ENCODE results near the gene SH2D4B.

Gene SH2D4B

DNA sequence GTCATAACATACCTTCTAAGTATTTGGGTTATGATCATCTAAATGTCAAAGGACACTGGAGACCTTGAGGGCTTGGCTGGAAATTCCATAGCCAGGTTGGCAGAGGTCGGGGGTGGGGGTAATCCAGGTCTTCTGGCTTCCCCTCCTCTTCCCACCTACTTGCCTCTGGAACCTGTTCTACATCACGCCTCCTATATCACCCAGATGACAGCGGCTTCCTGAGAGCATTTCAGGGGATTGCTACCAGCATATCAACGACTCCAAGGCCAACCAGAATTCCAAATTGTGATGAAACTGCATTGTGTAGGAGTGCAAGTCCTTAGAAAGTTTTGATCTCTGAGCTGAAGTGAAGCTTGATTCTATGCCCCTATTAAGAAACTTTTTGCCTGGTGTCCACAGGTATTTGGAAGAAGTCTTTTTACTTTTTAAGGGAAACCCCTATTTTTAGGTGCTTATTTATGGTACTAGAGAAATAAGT lies 95.7 kb downstream of the SH2D4B start:
- DNase-seq (ENCODE audit: low read depth, low spot score) = no peak

DNA sequence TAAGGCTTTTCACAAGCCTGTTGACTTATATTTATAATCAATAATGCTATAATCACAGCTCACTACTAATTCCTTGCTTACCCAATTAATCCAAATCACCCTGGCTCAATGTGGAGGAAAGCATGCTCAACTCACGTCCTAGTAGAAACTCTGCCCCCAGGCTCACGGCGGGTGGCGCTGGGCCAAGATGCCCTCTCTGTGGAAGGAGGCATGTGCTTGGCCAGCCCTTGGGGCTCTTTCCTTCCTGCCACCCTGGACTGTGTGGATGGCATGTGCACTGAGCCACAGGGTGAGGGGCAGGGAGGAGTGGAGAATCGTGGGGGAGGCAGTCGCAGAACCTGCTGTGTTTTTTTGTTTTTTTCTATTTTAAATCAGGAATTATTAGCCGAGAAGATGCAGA lies 96.2 kb downstream of the SH2D4B start:
- DNase-seq (ENCODE audit: low read depth, low spot score) = no peak

DNA sequence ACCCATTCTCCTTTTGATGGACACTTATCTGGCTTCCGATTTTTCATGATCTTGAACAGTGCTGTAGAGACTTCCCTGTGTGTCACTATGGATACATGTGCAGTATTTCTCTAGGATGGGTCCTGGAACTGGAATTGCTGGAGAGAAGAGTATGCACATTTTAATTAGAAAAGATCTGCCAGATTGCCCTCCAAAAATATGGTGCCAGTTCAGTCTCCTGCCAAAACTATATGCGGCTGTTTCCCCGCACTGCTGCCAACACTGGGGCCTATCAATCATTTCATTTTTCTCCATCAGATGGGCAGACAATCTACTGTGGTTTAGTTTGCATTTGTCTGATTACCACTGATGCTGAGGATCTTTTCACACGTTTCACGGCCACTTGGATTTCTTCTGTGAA lies 105.0 kb downstream of the SH2D4B start:
- no peak for DNase-seq (ENCODE audit: low read depth, low spot score)

DNA sequence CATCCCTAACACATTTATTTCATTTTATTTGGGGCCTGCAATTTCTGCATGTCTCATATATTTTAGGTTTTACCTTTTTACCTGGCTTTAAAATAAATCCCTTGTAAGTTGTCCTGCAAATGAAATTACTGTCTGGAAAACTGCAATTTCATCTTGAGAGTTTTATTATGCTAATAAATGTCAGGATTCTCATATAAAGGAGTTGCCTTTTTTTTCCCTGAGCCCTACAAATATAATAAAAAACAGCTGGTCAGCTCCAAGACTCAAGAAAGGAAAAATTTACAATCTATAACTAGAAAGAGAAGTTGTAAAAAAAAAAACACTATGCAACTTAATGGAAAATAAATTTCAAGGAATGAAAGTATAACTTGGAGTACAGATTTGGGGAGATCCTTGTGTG lies 108.7 kb downstream of the SH2D4B start:
- no peak for DNase-seq (ENCODE audit: low read depth, low spot score)

DNA sequence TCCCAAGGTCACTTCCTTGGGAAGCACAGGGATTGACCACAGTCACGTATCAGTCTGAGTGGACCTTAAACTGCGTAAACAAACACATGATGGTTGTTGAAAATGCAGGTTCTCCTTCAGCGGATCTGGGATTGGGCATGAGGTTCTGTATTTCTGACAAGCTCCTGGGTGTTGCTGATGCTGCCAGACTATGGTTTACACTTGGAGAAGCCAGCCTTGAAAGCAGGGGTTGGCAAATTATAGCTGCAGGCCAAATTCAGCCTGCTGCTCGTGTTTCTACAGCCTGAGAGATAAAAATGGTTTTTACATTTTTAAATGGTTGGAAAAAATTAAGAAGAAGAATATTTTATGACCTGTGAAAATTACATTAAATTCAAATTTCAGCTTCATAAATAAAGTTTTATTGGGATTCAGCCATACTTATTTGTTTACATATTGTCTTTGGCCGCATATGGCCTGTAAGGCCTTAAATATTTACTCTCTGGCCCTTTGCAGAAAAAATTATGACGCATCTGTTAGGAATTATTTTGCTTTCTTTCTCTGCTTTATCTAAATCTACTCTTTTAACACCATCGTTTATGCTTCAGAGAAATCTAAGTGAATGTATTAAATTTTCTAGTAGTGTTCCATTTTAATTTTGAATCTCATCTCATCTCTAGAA lies 109.6 kb downstream of the SH2D4B start:
- no peak for DNase-seq (ENCODE audit: low read depth, low spot score)

DNA sequence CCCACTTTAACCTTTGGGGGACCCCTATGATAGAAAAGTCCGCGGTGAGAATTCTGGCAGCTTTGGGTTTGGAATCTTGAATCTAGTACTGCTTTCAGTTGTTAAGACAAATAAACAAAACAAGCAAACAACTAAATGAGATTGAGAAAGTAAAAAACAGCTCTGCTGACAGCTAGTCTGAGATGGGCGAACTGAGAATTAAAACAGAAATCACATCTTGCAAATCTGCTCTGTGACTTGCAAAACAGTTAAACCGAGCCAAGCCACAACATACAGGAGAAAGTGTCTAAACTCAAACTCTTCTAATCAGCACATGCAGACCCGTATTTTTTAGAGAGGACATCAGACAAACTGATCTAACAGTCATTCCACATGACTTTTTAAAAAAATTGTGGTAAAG lies 110.4 kb downstream of the SH2D4B start:
- no peak for DNase-seq (ENCODE audit: low read depth, low spot score)

DNA sequence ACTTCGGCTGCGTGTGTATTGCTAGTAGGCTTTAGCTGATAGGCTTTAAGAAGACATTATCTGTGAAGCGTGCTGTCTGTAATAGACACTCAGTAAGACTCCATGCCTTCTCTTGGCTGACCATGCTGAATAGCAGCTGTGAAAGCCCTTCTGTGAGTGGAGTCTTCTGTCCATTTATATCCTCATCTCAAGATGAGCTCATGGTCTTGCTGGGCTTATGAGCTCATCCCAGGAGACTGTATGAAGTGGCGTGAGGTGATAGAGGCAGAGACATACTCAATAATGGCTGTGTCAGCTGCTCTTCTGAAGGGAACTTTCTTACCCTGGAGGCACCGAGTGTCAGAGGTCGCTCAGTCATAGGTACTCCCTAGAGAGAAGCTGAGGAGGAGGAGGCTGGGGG lies 111.5 kb downstream of the SH2D4B start:
- DNase-seq (ENCODE audit: low read depth, low spot score) = no peak

DNA sequence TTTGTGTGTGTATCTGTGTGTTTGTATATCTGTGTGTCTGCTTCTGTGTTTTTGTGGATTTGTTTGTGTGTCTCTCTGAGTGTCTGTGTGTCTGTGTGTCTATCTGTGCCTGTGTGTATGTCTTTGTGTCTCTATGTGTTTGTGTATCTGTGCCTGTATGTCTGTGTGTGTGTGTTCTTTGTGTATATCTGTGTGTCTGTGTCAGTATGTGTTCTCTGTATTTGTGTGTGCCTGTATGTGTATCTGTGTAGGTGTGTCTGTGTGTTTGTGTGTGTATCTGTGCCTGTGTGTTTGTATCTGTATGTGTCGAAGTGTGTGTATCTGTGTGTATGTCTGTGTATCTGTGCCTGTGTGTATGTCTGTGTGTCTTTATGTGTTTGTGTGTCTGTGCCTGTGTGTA lies 118.2 kb downstream of the SH2D4B start:
- DNase-seq (ENCODE audit: low read depth, low spot score) = no peak

DNA sequence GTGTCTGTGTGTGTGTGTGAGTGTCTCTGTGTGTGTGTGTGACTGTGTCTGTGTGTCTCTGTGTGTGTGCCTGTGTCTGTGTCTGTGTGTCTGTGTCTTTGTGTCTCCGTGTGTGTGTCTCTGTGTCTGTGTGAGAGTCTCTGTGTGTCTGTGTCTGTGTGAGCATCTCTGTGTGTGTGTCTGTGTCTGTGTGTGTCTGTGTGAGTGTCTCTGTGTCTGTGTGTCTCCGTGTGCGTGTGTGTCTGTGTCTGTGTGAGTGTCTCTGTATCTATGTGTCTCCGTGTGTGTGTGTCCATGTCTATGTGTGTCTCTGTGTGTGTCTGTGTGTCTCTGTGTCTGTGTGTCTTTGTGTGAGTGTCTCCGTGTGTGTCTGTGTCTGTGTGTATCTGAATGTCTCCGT lies 120.4 kb downstream of the SH2D4B start:
- no peak for DNase-seq (ENCODE audit: low read depth, low spot score)

DNA sequence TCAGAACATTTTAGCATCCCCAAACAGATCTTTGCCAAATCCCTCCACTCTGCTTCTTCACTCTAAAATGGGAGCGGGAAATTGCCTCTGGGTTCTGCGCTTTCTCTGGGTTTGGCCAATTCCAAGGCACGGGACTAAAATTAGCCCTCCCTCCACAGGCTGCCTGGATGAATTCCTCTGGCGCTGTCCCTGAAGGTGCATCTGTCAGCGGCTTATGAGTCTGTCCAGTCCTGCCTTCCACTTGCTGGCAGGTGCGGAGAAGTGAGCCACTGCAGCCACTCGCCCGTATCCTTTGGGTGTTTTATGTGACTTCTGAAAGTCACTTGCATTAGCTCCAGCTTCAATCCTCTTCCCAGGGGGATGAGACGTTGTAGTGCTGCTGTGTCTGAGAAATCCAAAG lies 121.6 kb downstream of the SH2D4B start:
- no peak for DNase-seq (ENCODE audit: low read depth, low spot score)

DNA sequence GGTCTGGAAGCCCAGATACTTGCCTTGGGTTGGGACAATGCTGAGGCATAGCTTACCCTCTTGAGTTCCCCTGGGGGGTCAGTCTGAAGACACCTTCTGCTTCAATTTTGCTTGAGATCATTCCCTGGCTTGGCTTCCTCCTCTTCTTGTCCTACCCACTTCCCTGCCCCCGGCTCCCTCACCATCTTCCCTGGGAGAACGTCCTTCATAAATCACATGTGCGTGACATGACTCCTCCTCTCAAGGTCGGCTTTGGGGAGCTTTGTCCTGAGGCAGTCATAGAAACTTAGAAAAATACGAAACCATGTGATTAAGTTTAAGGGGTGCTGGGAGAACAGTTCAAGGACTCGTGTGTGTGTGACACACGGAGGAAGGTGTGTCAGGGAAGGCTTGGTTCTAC lies 122.6 kb downstream of the SH2D4B start:
- no peak for DNase-seq (ENCODE audit: low read depth, low spot score)

DNA sequence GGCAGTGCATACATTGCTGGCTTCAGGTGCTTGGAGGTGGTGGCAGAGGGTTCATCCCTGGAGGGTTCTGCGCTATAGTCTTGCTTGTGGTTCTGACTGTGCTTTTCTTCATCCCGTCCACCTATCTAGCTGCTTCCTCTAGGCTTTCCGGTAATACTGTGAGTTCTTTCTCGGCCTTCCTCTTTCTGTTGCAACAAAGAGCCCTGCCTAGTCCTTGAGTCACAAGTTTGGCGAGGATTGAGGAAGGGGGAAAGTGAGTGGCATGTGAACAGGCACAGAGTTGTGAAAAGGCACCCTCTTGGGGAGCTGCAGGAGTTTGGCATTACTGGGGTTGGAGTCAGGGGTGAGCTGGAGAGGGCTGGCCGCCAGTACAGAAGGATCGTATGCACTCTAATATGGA lies 123.0 kb downstream of the SH2D4B start:
- no peak for DNase-seq (ENCODE audit: low read depth, low spot score)

DNA sequence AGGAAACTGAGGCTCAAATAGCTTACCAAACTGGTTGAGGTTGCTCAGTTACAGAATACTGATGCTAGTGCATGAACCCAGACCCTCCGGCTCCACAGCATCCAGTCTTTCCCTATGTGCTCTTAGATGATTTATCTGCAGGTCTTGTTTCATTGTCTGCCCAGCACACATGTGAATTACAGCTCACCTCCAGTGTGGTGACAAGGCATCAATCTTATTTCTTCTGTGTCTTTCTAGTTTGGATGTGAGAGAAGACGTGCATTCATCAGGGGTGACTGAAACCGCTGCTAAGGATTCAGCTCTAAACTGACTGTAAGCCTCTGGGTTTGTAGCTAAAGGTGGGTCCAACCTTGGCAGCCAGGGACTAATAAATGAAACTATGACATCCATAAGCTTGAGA lies 123.8 kb downstream of the SH2D4B start:
- no peak for DNase-seq (ENCODE audit: low read depth, low spot score)

DNA sequence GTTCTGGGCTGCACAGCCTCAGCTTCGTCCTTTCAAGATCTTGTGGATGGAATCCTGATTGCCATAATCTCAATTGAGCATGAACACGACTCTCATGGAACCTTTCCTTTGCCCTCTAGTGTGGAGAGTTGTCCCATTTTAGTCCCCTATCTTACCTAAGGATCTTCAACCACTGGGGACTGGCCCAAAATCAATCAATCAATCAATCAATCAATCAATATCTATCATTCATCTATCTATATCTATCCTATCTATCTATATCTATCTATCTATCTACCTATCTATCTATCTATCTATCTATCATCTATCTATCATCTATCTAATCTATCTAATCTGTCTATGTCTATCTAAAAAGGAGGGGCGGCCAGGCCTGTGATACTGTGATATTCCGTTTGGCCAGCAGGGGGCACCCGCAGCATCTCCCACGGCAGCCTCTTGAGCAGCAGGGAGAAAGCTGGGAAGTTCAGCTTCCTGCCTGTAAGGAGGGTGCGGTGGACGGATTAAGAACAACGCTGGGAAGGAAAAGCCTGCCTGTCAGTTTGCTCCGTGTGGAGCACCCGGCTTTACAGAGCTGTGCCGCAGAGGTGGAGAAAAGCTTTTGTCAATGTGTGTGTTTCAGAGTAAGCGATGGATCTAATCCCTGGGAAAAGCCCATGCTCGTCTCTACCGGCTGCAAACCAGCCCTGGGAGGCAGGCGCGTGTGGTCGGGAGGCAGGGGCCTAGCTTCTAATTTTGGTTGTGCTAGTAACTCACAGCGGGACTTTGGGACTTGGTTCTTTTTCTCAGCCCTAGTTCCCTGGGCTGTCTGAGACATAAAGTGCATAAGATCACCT lies 124.9 kb downstream of the SH2D4B start:
- DNase-seq (ENCODE audit: low read depth, low spot score) = peak; percentile 52

DNA sequence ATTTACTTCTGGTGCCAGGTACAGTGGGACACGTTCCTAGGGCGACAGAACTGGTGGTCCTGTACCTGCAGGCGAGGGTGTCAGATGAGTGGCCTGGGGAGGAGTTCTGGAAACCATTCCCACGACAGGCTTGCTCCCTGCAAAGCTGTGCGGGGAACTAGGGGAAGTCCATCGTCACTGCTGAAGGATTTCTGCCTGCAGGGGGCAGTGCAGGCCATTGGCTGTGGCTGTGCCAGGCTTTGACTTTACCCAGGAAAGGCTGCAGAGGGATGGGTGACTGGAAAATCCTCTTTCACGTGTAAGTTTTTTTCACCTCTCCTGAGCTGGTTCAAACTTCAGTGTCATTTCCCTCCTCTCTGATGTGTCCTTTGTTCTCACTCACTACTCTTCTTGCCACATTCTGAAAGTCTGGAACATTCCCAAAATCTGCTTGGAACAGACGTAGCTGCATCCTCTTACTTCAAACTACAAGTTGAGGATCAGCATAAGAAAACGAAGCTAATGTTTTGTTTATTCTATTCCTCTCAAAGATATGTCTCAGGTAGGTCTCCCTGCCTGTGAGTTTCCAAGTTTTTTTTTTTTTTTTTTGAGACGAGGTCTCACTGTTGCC lies 126.5 kb downstream of the SH2D4B start:
- DNase-seq (ENCODE audit: low read depth, low spot score) = peak; percentile 17

DNA sequence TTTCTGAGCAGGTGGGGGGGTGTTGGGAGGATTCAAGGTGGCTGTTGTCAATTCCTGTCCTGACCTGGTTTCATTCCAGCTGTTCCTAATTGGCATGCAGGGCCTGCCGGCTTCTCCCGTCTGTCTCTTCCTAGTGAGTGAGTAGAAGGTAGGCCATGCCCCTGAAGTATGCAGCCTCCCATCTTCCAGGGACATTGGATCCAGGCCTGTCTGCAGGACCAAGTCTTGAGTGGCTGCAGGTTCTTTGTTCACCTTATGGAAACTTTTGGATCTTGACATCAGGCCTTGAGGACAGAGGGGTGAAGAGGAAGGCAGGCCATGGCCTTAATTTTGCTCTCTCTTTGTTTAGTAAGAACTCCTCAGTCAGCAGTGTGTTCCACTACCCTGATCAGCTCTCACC lies 131.8 kb downstream of the SH2D4B start:
- DNase-seq (ENCODE audit: low read depth, low spot score) = no peak

DNA sequence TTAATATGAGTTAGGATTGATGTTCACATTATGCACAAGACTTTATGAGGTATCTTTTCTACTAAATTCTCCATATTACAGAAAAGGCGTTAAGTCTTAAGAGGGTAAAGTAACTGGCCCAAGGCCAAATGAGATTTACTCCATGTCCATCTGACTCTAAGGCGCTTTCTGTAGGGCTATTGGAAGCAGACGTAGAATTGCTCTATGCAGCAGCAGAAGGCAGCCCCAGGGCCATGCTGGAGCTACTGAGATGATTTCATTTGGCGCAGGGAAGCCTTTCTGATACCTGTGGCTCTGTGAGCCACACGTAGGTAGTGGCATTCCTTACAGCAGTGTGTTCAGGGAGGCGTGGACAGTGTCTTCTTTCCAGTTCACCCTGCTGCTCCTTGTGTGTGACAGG lies 133.1 kb downstream of the SH2D4B start:
- no peak for DNase-seq (ENCODE audit: low read depth, low spot score)

DNA sequence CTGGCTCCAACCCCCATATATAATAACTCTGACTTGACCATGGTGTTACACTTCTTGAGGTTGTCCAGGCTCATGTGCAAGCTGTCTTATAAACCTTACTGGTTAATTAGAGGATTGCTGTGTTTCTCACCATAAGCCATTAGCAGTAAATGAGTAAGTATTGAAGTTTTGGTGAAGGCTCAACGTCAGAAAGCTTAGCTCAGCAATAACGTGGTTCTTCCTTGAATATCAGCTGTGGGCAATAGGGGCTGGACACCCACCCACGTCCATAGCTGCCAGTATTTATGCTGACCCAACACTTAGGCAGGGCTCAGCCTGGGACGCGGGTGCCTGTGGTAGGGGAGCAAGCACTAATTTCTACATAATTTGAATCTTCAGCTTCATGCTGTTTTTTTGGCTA lies 134.1 kb downstream of the SH2D4B start:
- DNase-seq (ENCODE audit: low read depth, low spot score) = no peak

DNA sequence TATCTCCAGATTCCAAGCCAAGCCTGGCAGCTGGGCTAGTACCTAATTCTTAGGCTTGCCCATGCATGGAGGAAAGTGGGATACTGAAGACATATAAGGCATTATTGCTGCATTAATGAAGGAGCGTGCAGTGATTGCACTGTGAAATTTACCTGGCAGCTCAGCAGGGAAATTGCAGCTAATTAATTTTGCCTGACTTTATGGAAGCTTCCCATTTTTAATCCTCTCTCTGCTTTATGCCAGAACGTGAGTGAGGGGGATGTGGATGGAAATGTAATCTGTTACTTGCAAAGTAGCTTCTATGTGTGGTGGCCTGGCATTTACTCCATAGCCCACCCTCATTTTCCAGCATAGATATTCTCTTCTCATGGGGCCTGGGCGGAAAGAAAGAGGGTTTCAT lies 134.9 kb downstream of the SH2D4B start:
- no peak for DNase-seq (ENCODE audit: low read depth, low spot score)

DNA sequence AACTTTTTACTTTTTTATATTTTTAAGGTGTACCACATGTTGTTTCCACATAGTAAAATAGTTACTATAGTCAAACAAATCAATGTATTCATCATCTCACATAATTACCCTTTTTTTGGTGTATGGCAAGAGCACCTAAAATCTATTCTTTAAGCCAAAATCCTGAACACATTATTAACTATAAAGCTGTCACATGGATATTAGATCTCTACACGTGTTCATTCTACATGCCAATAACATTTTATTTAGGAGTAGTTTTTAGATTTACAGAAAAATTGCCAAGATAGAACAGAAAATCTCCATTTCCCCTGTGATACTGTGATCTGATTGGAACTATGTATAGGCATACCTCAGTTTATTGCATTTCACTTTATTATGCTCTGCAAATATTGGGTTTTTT lies 137.1 kb downstream of the SH2D4B start:
- DNase-seq (ENCODE audit: low read depth, low spot score) = no peak

DNA sequence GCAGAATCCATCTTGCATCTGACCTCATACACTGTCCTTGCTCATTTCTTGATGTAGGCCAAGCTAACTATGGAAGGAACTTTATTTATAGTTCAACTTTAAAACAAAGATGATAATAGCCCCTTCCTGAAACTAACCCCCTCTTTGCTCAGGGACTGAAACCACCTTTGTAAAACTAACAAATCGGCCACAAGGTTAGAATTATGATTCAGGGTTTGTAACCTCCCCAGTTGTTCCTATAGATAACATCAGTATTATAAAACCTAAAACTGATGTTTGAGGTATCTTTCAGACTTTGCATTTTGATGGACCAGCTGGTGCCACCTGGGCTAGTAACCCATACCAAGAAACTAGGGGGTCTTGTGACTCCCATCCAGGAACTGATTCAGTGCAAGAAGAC lies 143.4 kb downstream of the SH2D4B start:
- no peak for DNase-seq (ENCODE audit: low read depth, low spot score)

DNA sequence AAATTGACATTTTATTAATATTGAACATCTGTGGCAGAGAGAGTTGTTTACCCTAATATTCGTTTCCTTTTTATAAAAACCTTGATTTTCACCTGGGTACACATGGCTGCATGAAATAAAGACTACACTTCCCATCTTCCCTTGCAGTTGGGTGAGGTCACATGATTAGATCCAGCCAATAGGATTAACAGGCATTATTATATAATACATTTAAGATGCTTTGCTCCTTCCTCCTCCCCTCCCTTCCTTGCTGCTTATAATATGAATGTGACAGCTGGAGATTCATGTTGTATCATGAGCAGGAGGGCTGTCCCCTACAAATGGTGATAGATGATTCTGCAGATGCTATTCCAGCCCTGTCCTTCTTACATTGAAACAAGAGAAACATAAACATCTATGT lies 146.6 kb downstream of the SH2D4B start:
- DNase-seq (ENCODE audit: low read depth, low spot score) = no peak

DNA sequence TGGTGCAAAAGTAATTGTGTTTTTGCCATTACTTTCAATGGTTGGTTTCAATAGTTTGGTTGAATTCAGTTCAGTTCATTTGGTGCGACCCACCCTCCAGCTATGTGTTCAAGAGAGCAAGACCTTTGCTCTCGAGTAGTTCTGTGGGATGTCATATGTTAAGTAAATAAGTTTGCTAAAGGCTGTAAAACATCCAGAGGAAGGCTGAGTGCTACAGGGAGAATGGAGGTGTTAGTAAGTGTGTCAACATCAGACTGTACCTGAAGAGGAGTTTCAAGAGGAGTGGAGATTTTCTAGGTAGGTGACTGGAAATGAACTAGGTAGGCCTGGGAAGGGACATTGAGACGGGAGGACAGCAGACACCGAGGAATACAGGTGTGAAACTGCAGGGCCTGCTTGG lies 147.7 kb downstream of the SH2D4B start:
- no peak for DNase-seq (ENCODE audit: low read depth, low spot score)
